HL-60 (cell line): ENCODE data around the gene DCC.

Experiments
- POLR2AphosphoS5 ChIP-seq: IDR thresholded peaks from 2 replicates; pipeline ENCODE4 v1.6.1; 2012; ENCODE audit warnings: low read depth
- SPI1 ChIP-seq: IDR thresholded peaks from 2 replicates; pipeline ENCODE4 v1.6.1; 2012; ENCODE audit warnings: low read depth, mild to moderate bottlenecking, borderline replicate concordance
- TF ChIP-seq, protein P1 (sequence below): IDR thresholded peaks from one replicate; pipeline ENCODE4 v1.5.1; 2011; ENCODE audit warnings: low read length, control low read depth, inconsistent platforms; ENCODE audit not compliant: insufficient read depth

DNA sequence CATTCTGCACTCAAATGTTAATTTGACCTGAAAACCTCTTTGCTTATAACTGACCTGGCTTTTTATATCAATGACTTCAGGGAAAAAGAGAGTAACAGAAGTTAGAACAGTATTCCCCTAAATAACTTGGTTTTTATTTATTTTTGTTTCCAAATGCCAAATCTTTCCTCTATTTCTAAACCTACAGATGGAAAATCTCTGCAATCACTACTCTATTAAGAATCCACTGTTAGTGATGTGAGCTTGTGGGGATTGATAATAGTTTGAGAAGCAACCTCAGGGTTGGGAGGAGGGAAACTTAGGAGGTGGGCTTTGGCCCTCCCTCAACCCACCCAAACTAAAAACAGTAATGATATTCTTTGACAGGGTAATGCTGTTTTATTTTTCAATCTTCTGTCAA is 351.8 kb downstream of the DCC start:
- TF ChIP-seq, protein P1, sequence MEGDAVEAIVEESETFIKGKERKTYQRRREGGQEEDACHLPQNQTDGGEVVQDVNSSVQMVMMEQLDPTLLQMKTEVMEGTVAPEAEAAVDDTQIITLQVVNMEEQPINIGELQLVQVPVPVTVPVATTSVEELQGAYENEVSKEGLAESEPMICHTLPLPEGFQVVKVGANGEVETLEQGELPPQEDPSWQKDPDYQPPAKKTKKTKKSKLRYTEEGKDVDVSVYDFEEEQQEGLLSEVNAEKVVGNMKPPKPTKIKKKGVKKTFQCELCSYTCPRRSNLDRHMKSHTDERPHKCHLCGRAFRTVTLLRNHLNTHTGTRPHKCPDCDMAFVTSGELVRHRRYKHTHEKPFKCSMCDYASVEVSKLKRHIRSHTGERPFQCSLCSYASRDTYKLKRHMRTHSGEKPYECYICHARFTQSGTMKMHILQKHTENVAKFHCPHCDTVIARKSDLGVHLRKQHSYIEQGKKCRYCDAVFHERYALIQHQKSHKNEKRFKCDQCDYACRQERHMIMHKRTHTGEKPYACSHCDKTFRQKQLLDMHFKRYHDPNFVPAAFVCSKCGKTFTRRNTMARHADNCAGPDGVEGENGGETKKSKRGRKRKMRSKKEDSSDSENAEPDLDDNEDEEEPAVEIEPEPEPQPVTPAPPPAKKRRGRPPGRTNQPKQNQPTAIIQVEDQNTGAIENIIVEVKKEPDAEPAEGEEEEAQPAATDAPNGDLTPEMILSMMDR, result no peak
- TF ChIP-seq POLR2AphosphoS5, result no peak
- TF ChIP-seq SPI1, result no peak
